Sigmoid colon (tissue), 7 donors: ENCODE results near the gene IL16. TPM values are rescaled to one million over a fixed set of nuclear protein-coding genes. Genes with fewer than 3 reads are reported as not detected.
A peak's percentile ranks its signal among the peaks of the same experiment; 100 is the strongest.

Experiments used
- DNase-seq: peaks from one replicate; pipeline ENCODE4 v3.0.0-alpha.2; 2019
- H3K27ac ChIP-seq, 4 donors: fragments of 200-600 bp; sonication (generic); one replicate each; pipeline ENCODE4 v1.5.1; 2016 to 2019; ENCODE audit warnings: mild to moderate bottlenecking in 1 of 4
- H3K27me3 ChIP-seq, 3 donors: fragments of 200-600 bp; sonication (generic); one replicate each; pipeline ENCODE4 v1.5.1; 2019; ENCODE audit warnings: mild to moderate bottlenecking in 1 of 3
- H3K36me3 ChIP-seq, 4 donors: fragments of 200-600 bp; sonication (generic); one replicate each; pipeline ENCODE4 v1.5.1; 2016 to 2019
- H3K4me1 ChIP-seq, 4 donors: fragments of 200-600 bp; sonication (generic); one replicate each; pipeline ENCODE4 v1.5.1; 2017 to 2019
- H3K4me3 ChIP-seq, 4 donors: fragments of 200-600 bp; sonication (generic); one replicate each; pipeline ENCODE4 v1.5.1; 2017 to 2019; ENCODE audit warnings: mild to moderate bottlenecking in 2 of 4, moderate library complexity in 1 of 4
- H3K9me3 ChIP-seq, 4 donors: fragments of 200-600 bp in 3 of 4; sonication (generic) in 3 of 4; one replicate each; pipeline versions ENCODE4 v1.5.1 to v1.6.1; 2013 to 2019
- EP300 ChIP-seq, 4 donors: sonication (generic); formaldehyde crosslinking; IDR thresholded peaks; one replicate each; pipeline ENCODE4 v1.6.1; 2017; ENCODE audit warnings: antibody characterized with exemption in 4 of 4
- POLR2A ChIP-seq, 2 donors: fragments of 450-650 bp; IDR thresholded peaks; one replicate each; pipeline ENCODE4 v1.6.1; 2016; ENCODE audit warnings: antibody characterized with exemption in 2 of 2, mild to moderate bottlenecking in 2 of 2, moderate library complexity in 2 of 2
- POLR2AphosphoS5 ChIP-seq, 4 donors: sonication (generic); formaldehyde crosslinking; IDR thresholded peaks; one replicate each; pipeline ENCODE4 v1.6.1; 2017; ENCODE audit warnings: antibody characterized with exemption in 4 of 4
- WGBS, 2 donors: extraction: QIAGEN DNeasy Blood & Tissue Kit; methylation state at CpG; one replicate each; pipeline ENCODE4 v1.1.7; 2013; 5-methylcytosine and 5-hydroxymethylcytosine counted together
- intact Hi-C: fragments of 100-400 bp; cut with DNase I; formaldehyde crosslinking; loops from one replicate; pipeline ENCODE4 v1.15.1; 2023
- polyA plus RNA-seq, 3 donors: library from polyadenylated mRNA; stranded (reverse); fragments of 200-250 nt; gene quantifications; one replicate each; pipeline ENCODE4 v1.2.3, GENCODE V29; 2013
- total RNA-seq, 4 donors: library from RNA; depleted of rRNA; stranded (reverse); fragments of >200 nt; gene quantifications; one replicate each; pipeline ENCODE4 v1.1.0, GENCODE V29; 2016
- TF ChIP-seq, protein P1 (sequence below), 4 experiments: fragments of 450-650 bp in 3 of 4; fragments of 200-600 bp in 1 of 4; IDR thresholded peaks; one replicate each; pipeline ENCODE4 v1.5.1; 2016 to 2019; ENCODE audit warnings: antibody characterized with exemption in 4 of 4, mild to moderate bottlenecking in 3 of 4, moderate library complexity in 2 of 4
- donor health status: healthy with polysubstance abuse.
- donor health status: Bipolar disorder and iron deficiency.
- donor health status: healthy.

IL16 gene
- total and polyA plus RNA-seq, 7 donors, result 3.0 to 52.8 (median 8.9) TPM

DNA sequence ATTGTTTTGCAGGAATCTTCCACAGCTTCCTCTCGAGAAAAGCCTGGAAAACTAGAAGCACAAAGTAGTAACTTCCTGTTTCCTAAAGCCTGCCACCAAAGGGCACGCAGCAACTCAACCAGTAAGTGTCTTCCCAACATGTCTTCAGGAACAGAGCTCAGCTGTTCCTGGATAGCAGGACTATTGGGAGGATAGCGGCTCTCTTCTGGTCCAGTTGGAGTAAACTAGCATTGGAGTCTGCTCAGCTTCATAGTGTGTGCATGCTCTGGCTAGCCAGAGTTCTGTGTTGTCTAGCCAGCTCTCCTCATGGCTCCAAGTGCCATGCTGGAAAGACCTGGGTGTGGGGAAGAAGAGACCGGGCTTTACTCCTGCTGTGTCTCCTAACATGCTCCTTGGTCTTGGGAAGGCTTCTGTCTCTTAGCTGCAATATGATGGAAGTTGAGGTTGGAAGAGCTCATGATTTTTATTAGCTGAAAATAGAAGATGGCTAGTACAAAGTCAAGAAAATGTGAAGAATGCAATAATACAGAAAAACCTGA, 63.1 kb downstream of the IL16 start:
- intact Hi-C loops, result no loop called here
- H3K9me3 ChIP-seq, result no peaks in the 10 kb centered on the region
- H3K27me3 ChIP-seq, result no peaks in the 10 kb centered on the region
- TF ChIP-seq EP300 (IDR thresholded peaks at IDR 0.05) (no peak), POLR2AphosphoS5 (IDR thresholded peaks at IDR 0.05) (no peak), POLR2A (IDR thresholded peaks at IDR 0.05) (no peak)
- TF ChIP-seq, protein P1, sequence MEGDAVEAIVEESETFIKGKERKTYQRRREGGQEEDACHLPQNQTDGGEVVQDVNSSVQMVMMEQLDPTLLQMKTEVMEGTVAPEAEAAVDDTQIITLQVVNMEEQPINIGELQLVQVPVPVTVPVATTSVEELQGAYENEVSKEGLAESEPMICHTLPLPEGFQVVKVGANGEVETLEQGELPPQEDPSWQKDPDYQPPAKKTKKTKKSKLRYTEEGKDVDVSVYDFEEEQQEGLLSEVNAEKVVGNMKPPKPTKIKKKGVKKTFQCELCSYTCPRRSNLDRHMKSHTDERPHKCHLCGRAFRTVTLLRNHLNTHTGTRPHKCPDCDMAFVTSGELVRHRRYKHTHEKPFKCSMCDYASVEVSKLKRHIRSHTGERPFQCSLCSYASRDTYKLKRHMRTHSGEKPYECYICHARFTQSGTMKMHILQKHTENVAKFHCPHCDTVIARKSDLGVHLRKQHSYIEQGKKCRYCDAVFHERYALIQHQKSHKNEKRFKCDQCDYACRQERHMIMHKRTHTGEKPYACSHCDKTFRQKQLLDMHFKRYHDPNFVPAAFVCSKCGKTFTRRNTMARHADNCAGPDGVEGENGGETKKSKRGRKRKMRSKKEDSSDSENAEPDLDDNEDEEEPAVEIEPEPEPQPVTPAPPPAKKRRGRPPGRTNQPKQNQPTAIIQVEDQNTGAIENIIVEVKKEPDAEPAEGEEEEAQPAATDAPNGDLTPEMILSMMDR (IDR thresholded peaks at IDR 0.05), result no peak
- no peaks in the 10 kb centered on the region for H3K4me1 ChIP-seq
- H3K4me3 ChIP-seq, result no peak overlapping the region
- H3K27ac ChIP-seq, result no peak overlapping the region
- no peak for DNase-seq
- WGBS, 2 donors, result 69 to 75% methylated on average over 4 of the region's 4 CpGs
- H3K36me3 ChIP-seq, result no peaks in the 10 kb centered on the region

DNA sequence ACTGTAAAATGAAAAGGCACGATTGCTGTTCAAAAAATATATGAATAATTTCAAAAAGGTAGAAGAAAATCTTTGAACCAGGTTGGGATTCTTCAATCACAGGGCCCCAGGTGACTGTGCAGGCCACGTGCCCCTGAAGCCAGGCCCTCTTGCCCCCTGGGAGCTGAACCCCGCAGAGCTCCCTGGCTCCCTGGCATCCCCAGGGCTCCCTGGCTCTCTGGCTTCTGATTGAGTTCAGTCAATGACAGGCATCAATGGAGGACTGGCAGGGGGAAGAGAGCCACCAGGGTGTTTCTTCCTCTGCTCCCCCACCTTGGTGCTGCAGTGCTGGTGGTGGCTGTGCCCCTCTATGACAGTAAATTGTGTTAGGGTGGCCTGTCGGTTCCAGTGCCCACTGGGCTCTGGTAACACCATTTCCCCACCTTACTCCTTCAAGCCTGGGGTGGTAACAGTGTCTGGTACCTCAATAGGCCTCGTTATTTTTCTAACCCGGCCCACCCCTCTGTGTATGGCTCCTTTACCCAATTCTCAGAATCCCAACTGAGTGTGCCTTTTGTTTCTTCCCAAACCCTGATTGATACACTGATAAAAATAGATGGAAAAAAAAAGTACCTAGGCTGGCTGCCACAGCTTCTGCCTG, 64.6 kb downstream of the IL16 start:
- TF ChIP-seq EP300 (IDR thresholded peaks at IDR 0.05) (no peak), POLR2AphosphoS5 (IDR thresholded peaks at IDR 0.05) (no peak), POLR2A (IDR thresholded peaks at IDR 0.05) (no peak)
- TF ChIP-seq, protein P1 (IDR thresholded peaks at IDR 0.05), result no peak
- Histone ChIP-seq H3K4me1 (peaks cover 0 to 12% (median 11%) of the 10 kb centered on the region in 4 donors), H3K9me3 (no peaks in the 10 kb centered on the region), H3K27me3 (peaks cover 0 to 7% (median 0%) of the 10 kb centered on the region in 3 donors), H3K36me3 (no peaks in the 10 kb centered on the region), H3K4me3 (no peak overlapping the region), H3K27ac (no peak overlapping the region)
- intact Hi-C loops, result no loop called here
- 72 to 75% methylated on average over 6 of the region's 6 CpGs for WGBS, 2 donors
- DNase-seq, result no peak

DNA sequence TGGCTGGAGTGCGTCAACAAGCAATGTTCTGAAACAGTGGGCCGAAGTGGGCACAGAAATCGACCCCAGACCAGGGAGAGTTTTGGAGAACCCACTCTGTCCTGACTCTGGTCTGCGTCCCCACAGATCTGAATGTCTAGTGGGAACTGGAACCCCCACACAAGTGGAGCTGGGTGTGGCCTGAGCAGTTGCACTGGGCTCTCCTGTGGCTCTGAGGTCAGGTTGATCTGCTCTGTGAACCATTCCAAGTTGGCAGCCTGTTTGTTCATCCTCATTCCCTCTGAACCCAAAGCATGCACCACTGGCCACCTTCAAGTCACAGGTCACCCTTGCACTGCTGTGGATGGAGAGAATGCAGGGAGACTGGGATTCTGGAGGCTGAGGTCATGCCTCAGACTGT, 66.8 kb downstream of the IL16 start:
- H3K4me3 ChIP-seq, result no peak overlapping the region
- H3K4me1 ChIP-seq, result peaks cover 0 to 13% (median 12%) of the 10 kb centered on the region in 4 donors
- DNase-seq, result no peak
- 78 to 89% methylated on average over 4 of the region's 4 CpGs for WGBS, 2 donors
- H3K36me3 ChIP-seq, result no peaks in the 10 kb centered on the region
- H3K27me3 ChIP-seq, result peaks cover 0 to 7% (median 0%) of the 10 kb centered on the region in 3 donors
- H3K27ac ChIP-seq, result no peak overlapping the region
- H3K9me3 ChIP-seq, result no peaks in the 10 kb centered on the region
- intact Hi-C loops, result no loop called here
- TF ChIP-seq EP300 (IDR thresholded peaks at IDR 0.05) (no peak), POLR2AphosphoS5 (IDR thresholded peaks at IDR 0.05) (no peak), POLR2A (IDR thresholded peaks at IDR 0.05) (no peak)
- TF ChIP-seq, protein P1 (IDR thresholded peaks at IDR 0.05), result no peak

DNA sequence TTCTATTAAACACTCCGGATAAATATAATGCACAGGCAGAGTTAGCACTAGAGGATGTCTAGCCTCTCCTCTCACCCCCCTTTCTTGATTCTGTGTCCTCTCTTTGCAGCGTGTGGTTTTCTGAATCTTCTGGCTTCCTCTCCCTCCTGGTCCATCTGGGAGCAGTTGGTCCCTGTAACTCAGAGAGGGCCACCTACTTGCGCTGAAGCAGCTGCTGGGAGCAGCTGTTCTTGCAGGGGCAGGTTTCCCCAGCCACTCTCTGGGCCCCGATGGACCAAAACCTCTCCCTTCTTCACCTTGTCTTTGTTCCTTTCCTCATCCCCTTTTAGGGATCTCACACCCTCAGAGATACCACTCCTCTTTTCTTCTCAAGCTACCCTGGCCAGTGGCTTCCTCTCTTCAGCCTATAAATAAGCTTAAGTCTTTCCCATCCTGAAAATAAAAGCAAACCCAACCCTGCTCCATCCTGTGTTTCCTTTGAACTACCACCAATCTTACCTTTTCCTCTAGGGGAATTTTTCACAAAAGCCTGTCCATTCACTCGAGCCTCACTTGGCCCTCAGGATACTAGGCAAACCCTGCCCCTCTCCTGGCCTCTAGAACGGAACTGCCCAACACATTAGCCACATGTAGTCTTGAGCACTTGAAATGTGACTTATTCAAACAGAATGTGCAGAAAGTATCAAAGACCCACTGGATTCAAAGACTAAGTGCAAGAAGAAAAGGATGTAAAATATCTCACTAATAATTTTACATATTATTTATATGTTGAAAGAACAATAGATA, 67.6 kb downstream of the IL16 start:
- WGBS, 2 donors, result 77% methylated on average over 6 of the region's 6 CpGs
- Histone ChIP-seq H3K4me3 (no peak overlapping the region), H3K27ac (peak overlapping the region in 1 of 4 donors; percentile 18), H3K27me3 (peaks cover 0 to 7% (median 0%) of the 10 kb centered on the region in 3 donors), H3K9me3 (no peaks in the 10 kb centered on the region), H3K4me1 (peaks cover 0 to 13% (median 12%) of the 10 kb centered on the region in 4 donors), H3K36me3 (no peaks in the 10 kb centered on the region)
- intact Hi-C loops, result loop anchor here (2.0 kb wide), 1 partner anchor 107 kb away; no protein-coding TSS in a partner anchor
- no peak for DNase-seq
- TF ChIP-seq, protein P1 (IDR thresholded peaks at IDR 0.05), result no peak
- TF ChIP-seq POLR2AphosphoS5 (IDR thresholded peaks at IDR 0.05) (no peak), EP300 (IDR thresholded peaks at IDR 0.05) (no peak), POLR2A (IDR thresholded peaks at IDR 0.05) (no peak)
